Liver (tissue), 9 donors: Measurements from ENCODE around the gene SEMA4D. TPM values are rescaled to one million over a fixed set of nuclear protein-coding genes. Genes with fewer than 3 reads are reported as not detected.

Source experiments
- DNase-seq: peaks from one replicate; pipeline ENCODE4 v3.0.0-alpha.2; 2017; ENCODE audit warnings: low spot score
- H3K27ac ChIP-seq, 2 donors: one replicate each; pipeline ENCODE4 v1.7.0; 2013; ENCODE audit warnings: inconsistent platforms in 2 of 2, low read length in 2 of 2, control low read depth in 1 of 2, low read depth in 1 of 2, mild to moderate bottlenecking in 1 of 2
- H3K27me3 ChIP-seq, 4 donors: one replicate each; pipeline versions ENCODE4 v1.6.1 to v1.7.0; 2013; ENCODE audit warnings: low read length in 3 of 4, inconsistent platforms in 1 of 4, mild to moderate bottlenecking in 1 of 4, moderate library complexity in 1 of 4; ENCODE audit not compliant: control insufficient read depth in 4 of 4, insufficient read depth in 4 of 4
- H3K36me3 ChIP-seq, 4 donors: one replicate each; pipeline versions ENCODE4 v1.6.1 to v1.7.0; 2013; ENCODE audit warnings: low read length in 3 of 4, mild to moderate bottlenecking in 3 of 4, low read depth in 1 of 4, moderate library complexity in 1 of 4; ENCODE audit not compliant: control insufficient read depth in 4 of 4, insufficient read depth in 3 of 4
- H3K4me1 ChIP-seq, 4 donors: one replicate each; pipeline versions ENCODE4 v1.6.1 to v1.7.0; 2013; ENCODE audit warnings: low read length in 3 of 4, mild to moderate bottlenecking in 3 of 4, moderate library complexity in 1 of 4; ENCODE audit not compliant: control insufficient read depth in 4 of 4, insufficient read depth in 4 of 4
- H3K4me3 ChIP-seq, 3 donors: one replicate each; pipeline versions ENCODE4 v1.6.1 to v1.7.0; 2013; ENCODE audit warnings: low read length in 3 of 3, control low read depth in 1 of 3, low read depth in 1 of 3, mild to moderate bottlenecking in 1 of 3
- H3K9ac ChIP-seq, 2 donors: one replicate each; pipeline ENCODE4 v1.7.0; 2013; ENCODE audit warnings: low read length in 2 of 2, mild to moderate bottlenecking in 2 of 2, moderate library complexity in 2 of 2, control low read depth in 1 of 2, low read depth in 1 of 2
- H3K9me3 ChIP-seq, 4 donors: one replicate each; pipeline versions ENCODE4 v1.6.1 to v1.7.0; 2013; ENCODE audit warnings: low read length in 3 of 4; ENCODE audit not compliant: control insufficient read depth in 4 of 4
- ATF3 ChIP-seq: IDR thresholded peaks from 2 replicates; pipeline ENCODE4 v1.6.1; 2016; ENCODE audit warnings: antibody characterized with exemption
- CTCF ChIP-seq: fragments of 150-350 bp; IDR thresholded peaks from 2 replicates; pipeline ENCODE4 v1.5.1; 2017; ENCODE audit warnings: improper control_type of control experiment, low read depth, low read length; ENCODE audit not compliant: missing input control
- EGR1 ChIP-seq, 2 donors: IDR thresholded peaks; 2 replicates each; pipeline ENCODE4 v1.6.1; 2016 to 2018; ENCODE audit warnings: antibody characterized with exemption in 2 of 2, low read depth in 2 of 2
- FOXA1 ChIP-seq: IDR thresholded peaks from 2 replicates; pipeline ENCODE4 v1.6.1; 2016; ENCODE audit warnings: antibody characterized with exemption
- GABPA ChIP-seq, 2 donors: IDR thresholded peaks in 1 of 2; conservative IDR thresholded peaks in 1 of 2; 2 replicates each; pipeline ENCODE4 v1.6.1; 2016; ENCODE audit warnings: antibody characterized with exemption in 2 of 2, mild to moderate bottlenecking in 1 of 2, moderate library complexity in 1 of 2
- HNF4A ChIP-seq, 2 donors: conservative IDR thresholded peaks; 2 replicates each; pipeline ENCODE4 v1.6.1; 2016; ENCODE audit warnings: antibody characterized with exemption in 2 of 2, mild to moderate bottlenecking in 2 of 2
- HNF4G ChIP-seq: IDR thresholded peaks from 2 replicates; pipeline ENCODE4 v1.6.1; 2016; ENCODE audit warnings: antibody characterized with exemption
- JUND ChIP-seq, 2 donors: IDR thresholded peaks; 2 replicates each; pipeline ENCODE4 v1.6.1; 2016; ENCODE audit warnings: antibody characterized with exemption in 2 of 2
- NR2F2 ChIP-seq: IDR thresholded peaks from 2 replicates; pipeline ENCODE4 v1.6.1; 2016; ENCODE audit warnings: antibody characterized with exemption
- RAD21 ChIP-seq, 2 donors: IDR thresholded peaks; 2 replicates each; pipeline ENCODE4 v1.6.1; 2016; ENCODE audit warnings: antibody characterized with exemption in 2 of 2, mild to moderate bottlenecking in 2 of 2
- TAF1 ChIP-seq: conservative IDR thresholded peaks from 2 replicates; pipeline ENCODE4 v1.6.1; 2016; ENCODE audit warnings: antibody characterized with exemption, mild to moderate bottlenecking
- YY1 ChIP-seq: IDR thresholded peaks from 2 replicates; pipeline ENCODE4 v1.6.1; 2016; ENCODE audit warnings: antibody characterized with exemption, mild to moderate bottlenecking
- WGBS: extraction: QIAGEN DNeasy Blood & Tissue Kit; methylation state at CpG from one replicate; pipeline ENCODE4 v1.1.7; 2013; 5-methylcytosine and 5-hydroxymethylcytosine counted together
- polyA plus RNA-seq, 2 donors: library from polyadenylated mRNA; stranded (reverse) in 1 of 2; unstranded in 1 of 2; fragments of 200-250 nt in 1 of 2; fragments of >200 nt in 1 of 2; fragmentation: Nextera tagmentation in 1 of 2; extraction: Ambion mirVana in 1 of 2; gene quantifications; one replicate each; pipeline versions ENCODE4 v1.2.1 to v1.2.3, GENCODE V29; 2013 to 2015
- total RNA-seq, 2 donors: library from RNA; depleted of rRNA; stranded (reverse); fragments of >200 nt; gene quantifications; one replicate each; pipeline ENCODE4 v1.2.3, GENCODE V29; 2014
- TF ChIP-seq, protein P1 (sequence below): IDR thresholded peaks from 2 replicates; pipeline ENCODE4 v1.6.1; 2016; ENCODE audit warnings: antibody characterized with exemption, mild to moderate bottlenecking
- donor health status: healthy.
- donor health status: healthy.
- donor health status: healthy.
- donor health status: healthy.
- donor health status: healthy.

The SEMA4D gene
- total and polyA plus RNA-seq, 4 donors: 1.4 to 12.0 (median 4.1) TPM

DNA sequence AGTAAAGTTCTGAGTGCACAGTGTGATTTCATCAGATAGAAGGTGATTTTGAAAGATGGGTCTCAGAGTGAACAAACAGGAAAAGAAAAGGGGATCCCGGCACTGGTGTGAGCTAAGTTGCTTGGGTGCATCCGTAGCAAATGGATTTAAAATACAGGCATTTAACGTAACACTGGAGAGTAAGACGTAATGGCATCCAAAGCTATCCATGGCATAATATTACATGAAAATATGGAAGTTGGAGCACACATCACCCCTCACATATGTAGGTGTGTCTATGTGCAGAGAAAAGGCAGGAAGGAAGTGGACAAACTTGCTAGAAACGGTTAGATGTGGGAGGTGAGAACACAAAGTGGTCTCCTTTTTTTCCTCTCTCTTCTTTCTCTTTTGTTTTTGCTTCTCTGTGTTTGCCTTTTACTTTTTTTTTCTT, 38.2 kb upstream of the SEMA4D start:
- H3K4me1 ChIP-seq: peaks cover 3 to 7% (median 5%) of the 10 kb centered on the region in 4 donors
- no peaks in the 10 kb centered on the region for H3K27me3 ChIP-seq
- H3K4me3 ChIP-seq: no peak overlapping the region
- 75% methylated on average over 5 of the region's 5 CpGs for WGBS
- no peak for DNase-seq
- no peak overlapping the region for H3K9ac ChIP-seq
- no peaks in the 10 kb centered on the region for H3K9me3 ChIP-seq
- no peak overlapping the region for H3K27ac ChIP-seq
- no peak for TF ChIP-seq CTCF
- no peak for TF ChIP-seq YY1
- TF ChIP-seq, protein P1, sequence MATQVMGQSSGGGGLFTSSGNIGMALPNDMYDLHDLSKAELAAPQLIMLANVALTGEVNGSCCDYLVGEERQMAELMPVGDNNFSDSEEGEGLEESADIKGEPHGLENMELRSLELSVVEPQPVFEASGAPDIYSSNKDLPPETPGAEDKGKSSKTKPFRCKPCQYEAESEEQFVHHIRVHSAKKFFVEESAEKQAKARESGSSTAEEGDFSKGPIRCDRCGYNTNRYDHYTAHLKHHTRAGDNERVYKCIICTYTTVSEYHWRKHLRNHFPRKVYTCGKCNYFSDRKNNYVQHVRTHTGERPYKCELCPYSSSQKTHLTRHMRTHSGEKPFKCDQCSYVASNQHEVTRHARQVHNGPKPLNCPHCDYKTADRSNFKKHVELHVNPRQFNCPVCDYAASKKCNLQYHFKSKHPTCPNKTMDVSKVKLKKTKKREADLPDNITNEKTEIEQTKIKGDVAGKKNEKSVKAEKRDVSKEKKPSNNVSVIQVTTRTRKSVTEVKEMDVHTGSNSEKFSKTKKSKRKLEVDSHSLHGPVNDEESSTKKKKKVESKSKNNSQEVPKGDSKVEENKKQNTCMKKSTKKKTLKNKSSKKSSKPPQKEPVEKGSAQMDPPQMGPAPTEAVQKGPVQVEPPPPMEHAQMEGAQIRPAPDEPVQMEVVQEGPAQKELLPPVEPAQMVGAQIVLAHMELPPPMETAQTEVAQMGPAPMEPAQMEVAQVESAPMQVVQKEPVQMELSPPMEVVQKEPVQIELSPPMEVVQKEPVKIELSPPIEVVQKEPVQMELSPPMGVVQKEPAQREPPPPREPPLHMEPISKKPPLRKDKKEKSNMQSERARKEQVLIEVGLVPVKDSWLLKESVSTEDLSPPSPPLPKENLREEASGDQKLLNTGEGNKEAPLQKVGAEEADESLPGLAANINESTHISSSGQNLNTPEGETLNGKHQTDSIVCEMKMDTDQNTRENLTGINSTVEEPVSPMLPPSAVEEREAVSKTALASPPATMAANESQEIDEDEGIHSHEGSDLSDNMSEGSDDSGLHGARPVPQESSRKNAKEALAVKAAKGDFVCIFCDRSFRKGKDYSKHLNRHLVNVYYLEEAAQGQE: no peak
- TF ChIP-seq RAD21 (IDR thresholded peaks at IDR 0.05): no peak
- no peak for TF ChIP-seq JUND (IDR thresholded peaks at IDR 0.05)
- TF ChIP-seq ATF3: no peak
- no peak for TF ChIP-seq EGR1 (IDR thresholded peaks at IDR 0.05; ENCODE audit: low read depth in 2 of 2)
- TF ChIP-seq GABPA (IDR thresholded peaks at IDR 0.05 in 1 of 2, conservative IDR thresholded peaks at IDR 0.05 in 1 of 2): no peak
- no peak for TF ChIP-seq HNF4G
- TF ChIP-seq FOXA1: no peak
- TF ChIP-seq TAF1: no peak
- TF ChIP-seq HNF4A (conservative IDR thresholded peaks at IDR 0.05): no peak
- H3K36me3 ChIP-seq: no peaks in the 10 kb centered on the region

DNA sequence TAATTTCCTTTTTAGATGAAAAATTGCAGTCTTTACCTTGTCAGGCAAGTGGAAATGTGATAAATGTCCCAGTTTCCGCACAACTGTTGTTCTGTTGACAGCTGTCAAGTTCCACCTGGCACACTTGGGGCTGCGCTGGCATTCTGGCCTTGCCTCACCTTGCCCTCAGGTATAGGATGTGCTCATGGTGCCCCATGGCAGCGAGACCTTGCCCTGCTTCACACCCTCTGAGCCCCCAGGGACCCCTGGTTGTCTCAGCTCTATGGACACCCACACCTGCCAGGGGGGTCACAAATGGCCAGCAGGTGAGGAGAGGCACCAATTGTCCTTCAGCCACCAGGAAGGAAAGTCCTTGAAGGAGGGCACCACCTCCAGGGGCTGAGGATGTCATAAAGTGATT, 37.5 kb upstream of the SEMA4D start:
- Histone ChIP-seq H3K9me3 (no peaks in the 10 kb centered on the region), H3K27ac (no peak overlapping the region), H3K4me3 (no peak overlapping the region), H3K4me1 (peaks cover 3 to 7% (median 5%) of the 10 kb centered on the region in 4 donors), H3K9ac (no peak overlapping the region), H3K36me3 (no peaks in the 10 kb centered on the region), H3K27me3 (no peaks in the 10 kb centered on the region)
- DNase-seq: no peak
- 96% methylated on average over 3 of the region's 3 CpGs for WGBS
- TF ChIP-seq TAF1 (no peak), HNF4A (conservative IDR thresholded peaks at IDR 0.05) (no peak), GABPA (IDR thresholded peaks at IDR 0.05 in 1 of 2, conservative IDR thresholded peaks at IDR 0.05 in 1 of 2) (no peak), CTCF (no peak), NR2F2 (no peak)
- TF ChIP-seq, protein P1: no peak
